CD4-positive, alpha-beta T cell treated with Interleukin-12 subunit alpha and Interleukin-12 subunit beta, for 1 hour (primary cell): ENCODE measurements around the gene PIK3CA.

Experiments used
- DNase-seq: peaks from one replicate; pipeline ENCODE4 v3.0.0-alpha.2; 2020

PIK3CA gene

DNA sequence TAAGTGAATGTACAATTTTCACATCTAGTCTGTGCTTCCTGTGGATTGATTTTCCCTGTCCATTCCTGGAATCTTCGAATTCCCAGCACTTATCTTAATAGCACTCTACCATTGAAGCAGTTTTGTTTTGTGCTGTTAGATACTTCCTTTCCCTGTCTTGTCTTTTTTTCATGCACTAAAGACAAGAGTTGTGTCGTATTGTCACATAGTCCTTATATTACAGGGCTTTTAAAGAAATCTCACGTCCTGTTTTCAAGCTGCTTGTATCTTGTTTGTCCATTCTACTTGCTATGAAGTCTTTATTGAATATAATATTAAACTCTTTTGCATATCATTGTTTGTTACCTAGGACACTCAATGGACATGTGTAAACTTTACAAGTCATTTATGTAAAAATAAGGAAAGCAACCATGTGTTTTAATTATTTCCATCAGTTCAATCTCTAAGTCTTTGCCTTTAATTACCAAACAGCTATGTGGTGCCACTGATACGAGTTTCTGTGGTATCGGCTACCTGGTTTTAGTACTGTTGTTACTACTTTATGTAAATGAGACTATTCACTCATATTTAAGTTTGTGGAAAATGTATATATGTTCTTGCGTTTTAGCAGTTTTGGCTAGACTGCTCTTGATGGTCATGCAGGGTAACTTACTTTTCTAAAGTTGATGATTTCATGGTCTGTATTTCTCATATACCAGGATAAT, 10.3 kb downstream of the PIK3CA start:
- DNase-seq: no peak

DNA sequence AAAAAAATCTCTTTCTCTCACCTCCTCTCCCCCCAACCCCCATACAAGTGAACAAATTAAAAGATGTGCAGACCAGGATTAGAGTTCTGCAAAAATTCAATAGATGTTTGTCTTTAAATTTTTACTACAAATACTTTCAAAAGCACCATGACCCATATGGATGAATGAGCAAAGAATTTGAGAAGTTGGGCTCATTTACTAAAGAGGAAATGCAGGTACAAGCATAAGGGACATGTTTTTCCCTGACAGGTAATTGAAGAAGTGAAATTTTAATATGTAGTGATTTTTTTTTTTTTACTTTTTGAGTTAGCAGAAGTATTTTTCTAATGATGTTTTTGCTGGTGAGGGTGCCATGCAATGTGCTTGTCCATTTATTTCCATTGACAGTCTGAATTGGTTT, 15.3 kb downstream of the PIK3CA start:
- DNase-seq: no peak

DNA sequence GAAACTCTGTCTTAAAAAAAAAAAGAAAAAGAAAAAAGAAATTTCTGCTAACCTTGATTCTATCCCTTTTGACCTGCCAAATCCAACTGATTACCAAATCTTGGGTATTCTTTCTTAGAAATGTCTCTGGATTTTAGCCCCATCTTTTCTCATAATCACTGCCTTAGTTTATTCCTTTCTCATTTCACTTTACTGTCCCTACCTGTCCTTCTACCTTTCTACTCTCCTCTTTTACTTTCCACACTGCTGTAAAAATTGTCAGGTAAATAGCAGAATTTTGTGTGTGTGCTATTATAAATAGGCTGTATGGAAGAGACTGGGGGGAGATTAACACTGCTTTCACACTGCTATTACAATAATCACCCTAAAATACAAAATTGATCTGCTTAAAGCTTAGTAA, 16.7 kb downstream of the PIK3CA start:
- DNase-seq: no peak

DNA sequence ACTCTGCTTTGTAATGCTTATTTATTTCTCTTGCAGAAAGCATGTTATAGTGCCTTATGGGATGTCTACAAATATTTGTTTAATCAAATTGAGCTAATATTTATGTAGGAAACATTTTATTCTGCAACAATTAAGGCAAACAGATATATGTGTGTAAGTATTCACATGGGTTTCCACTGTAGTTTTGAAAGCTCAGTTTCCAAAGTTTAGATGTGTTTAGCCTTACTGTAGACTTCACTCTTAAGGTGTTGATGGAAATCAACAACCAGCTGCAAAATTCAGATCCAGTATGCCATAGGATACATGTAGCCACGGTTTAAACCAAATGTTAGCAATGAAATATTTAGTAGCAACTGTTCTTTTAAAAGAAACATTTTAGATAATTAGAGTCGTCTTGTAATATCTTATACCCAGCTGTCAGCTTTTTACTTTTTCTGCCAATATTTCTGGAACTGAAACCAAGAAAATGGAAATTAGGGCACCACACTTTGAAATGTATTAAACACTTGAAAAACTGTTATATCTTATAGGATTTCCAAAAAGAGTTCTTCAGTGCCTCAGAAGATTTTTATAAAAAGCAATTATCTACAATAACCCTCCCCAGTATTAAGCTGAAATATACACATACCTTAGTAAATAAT, 18.5 kb downstream of the PIK3CA start:
- DNase-seq: no peak

DNA sequence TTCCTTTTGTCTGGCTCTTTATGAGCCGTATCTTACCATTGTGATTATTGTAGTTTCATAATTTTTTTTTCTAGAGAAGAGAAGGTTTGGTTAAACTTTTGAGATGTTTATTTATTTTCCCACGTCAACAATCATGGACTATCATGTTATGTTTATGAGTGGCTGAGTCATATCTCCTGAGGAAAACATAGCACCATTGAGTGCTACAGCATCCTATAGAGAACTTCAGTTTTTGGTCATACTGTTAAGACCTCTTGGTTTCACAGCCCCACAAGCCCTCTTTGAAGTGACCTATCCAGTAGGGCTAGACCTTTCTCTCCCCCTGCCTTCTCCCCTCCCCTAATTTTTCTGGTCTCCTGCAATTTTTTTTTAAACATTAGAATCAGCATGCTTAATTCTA, 20.8 kb downstream of the PIK3CA start:
- no peak for DNase-seq

DNA sequence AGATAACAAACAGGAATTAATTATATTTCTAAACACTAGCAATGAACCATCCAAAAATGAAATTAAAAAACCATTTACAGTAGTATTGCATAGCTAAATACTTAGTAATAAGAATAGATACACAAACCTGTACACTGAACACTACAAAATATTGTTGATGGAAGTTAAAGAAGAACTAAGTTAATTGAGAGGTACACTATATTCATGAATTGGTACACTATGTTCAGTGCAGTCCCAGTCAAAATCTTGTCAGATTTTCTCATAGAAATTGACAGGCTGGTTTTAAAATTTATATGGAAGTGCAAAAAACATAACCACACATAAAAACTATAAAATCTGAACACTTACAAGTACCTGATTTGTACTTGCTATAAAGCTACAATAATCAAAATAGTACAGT, 24.4 kb downstream of the PIK3CA start:
- no peak for DNase-seq

DNA sequence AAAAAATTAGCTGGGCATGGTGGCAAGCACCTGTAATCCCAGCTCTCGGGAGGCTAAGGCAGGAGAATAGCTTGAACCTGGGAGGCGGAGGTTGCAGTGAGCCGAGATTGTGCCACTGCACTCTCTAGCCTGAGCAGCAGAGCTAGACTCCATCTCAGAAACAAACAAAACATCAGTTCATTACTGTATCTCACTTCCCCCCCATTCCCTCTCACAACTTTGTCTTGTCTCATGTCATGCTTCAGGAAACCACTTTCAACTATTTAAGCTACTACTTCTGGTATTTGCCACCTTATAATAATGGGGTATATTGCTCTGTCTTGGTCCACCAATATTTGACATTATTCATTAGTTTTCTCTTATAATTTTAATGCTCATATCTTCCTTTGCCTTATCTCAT, 26.2 kb downstream of the PIK3CA start:
- no peak for DNase-seq

DNA sequence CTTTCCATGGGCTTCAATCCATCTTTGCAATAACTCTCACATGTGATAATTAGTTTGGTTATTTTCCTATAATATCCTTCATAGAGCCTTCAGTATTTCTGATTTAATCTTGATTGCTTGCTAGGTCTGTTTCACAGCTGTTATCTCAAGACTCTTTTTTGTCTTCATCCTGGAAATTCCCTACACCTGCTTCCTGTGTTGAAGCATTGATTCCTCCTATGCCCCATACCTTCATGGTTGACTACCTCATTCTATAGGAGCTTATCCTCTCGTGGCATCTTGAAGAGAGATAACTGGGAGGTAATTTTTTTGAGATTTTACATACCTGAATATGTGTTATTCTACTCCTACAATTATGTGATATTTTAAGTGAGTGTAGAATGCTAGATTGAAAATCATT, 26.7 kb downstream of the PIK3CA start:
- no peak for DNase-seq

DNA sequence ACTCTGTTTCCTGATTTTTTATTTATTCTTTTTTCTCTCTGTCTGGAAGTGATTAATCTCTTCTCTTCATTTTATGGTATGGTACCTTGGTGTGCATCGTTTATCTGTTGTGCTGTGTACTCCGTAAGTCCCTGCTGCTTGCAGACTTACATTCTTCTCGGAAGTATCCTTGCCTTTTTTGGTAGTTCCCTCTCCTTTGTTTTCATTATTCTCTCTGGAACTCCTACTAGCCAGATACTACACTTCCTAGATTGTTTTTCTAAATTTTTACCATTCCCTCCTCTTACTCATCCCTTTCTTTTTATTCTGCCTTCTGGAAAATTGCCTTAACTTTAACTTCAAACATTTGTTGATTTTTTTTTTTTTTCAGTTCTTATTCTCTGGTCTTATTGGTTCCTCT, 27.2 kb downstream of the PIK3CA start:
- no peak for DNase-seq

DNA sequence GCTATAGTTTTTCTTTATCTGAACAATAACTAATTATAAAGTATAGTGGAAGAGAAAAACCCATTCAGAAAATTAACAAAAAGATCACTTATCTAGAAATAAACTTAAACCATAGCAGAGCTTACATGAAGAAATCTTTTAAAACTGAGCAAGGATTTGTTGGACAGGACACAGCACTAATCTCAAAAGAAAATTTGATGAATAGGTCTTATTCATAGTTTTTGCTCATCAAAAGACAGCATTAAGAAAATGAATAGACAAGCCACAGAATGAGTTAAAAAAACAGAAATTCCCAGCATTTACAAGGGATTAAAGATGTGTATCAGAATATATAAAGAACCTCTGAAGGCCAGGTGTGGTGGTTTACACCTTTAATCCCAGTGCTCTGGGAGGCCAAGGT, 29.5 kb downstream of the PIK3CA start:
- no peak for DNase-seq

DNA sequence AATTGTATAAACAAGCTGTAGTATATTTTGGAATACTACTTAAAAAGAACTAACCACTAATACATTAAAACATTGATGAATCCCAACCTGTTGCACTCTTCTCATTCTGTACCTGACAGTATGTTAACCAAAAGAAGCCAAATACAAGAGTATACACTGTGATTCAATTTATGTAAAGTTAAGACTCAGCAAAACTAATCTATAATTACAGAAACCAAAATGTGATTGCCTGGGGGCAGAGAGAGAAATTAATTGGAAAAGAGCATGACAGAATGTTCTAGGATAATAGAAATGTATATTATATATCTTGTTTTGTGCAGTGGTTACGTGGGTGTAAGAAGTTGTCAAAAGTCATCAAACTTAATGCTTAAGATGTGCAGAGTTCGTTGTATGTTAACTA, 31.1 kb downstream of the PIK3CA start:
- no peak for DNase-seq

DNA sequence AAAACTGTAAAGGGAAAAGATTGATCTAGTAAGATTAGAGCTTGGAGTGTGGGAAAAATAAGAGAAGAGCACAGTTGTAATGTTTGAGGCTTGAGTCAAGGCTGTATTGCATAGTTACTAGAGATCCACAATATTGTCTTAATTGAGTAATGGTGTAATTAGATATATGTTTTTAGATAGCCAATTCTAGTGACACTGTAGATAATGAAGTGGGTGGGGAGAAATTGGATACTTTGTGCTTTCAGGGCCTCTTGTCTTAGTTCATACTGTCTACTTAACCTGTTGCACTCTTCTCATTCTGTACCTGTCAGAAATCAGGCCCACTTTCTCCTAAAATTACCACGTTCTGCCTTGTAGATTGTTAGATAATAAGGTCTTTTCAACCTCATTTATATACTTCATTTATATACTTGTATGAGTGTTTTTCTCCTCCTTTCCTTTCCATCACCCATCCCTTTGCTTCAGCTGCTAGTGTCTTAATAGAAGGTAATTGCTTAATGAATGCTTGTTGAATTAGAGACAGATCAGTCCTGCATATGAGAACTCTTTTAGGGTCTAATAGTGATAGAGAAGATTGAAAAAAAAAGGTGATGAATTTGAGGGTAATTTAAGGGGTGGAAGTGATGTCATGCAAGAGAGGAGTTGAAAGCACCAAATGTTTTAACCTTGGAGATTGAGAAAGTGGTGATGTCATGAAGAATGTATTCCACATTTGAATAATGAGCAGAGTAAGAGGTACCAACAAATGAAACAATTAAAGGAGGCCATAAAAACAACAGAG, 32.0 kb downstream of the PIK3CA start:
- no peak for DNase-seq

DNA sequence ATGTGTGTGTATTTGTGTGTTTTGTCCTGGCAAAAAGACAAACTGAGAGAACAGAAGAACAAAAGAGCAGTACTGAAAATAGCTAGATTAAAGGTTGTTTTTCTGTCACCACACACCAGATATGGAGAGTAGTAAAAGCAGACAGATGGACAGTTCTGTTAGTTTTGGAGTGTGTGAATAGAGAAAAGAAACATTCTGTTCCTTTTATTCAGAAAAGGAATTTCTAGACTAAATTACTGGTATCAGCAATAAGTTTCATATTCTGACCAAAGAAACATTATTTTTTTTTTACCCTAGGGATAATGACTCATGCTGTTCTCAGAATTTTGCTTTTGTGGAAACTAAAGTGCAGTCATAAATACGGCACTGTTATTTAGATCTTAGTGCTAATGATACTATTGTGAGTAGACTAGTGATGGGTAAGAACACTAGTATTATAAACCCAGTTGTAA, 32.9 kb downstream of the PIK3CA start:
- no peak for DNase-seq

DNA sequence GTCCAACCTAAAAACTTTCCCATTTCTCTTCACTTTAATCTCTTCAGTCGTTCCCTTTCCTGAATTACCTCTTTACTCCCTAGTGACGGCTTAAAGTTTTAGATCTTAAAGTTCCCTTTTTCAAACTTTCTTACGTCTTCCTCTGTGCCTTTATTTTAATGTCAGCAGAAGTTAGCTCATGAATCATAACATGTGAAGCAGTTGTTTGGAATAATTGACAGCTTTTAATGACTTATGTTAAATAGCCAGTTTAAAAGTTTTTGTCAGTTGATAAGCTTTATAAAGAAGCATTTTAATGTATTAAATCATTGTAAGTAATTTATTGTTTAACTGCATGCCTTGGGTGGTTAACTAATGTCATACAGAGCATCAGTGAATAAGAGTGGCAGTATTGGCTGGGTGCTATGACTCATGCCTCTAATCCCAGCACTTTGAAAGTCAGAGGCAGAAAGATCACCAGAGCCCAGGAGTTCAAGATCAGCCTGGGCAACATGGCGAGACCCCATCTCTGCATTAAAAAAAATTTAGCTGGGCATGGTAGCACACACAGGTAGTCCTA, 33.9 kb downstream of the PIK3CA start:
- DNase-seq: no peak

DNA sequence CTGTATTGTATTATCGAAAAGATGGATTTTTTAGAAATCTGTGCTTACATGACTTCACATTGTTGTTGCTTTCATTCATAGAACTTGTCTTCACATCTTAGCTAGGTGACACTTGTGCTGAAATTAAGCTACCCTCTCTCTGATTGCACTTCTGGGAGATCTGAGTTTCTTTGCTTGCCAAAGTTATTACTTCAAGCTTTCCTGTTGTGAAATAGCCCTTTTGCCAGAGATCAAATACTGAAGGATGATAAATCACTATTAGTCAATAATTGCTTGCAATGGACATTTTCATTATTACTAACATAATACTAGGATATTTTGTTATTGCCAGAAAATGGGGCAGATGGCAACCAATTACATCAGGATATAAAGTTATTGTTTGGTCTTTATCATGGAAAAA, 34.7 kb downstream of the PIK3CA start:
- no peak for DNase-seq

DNA sequence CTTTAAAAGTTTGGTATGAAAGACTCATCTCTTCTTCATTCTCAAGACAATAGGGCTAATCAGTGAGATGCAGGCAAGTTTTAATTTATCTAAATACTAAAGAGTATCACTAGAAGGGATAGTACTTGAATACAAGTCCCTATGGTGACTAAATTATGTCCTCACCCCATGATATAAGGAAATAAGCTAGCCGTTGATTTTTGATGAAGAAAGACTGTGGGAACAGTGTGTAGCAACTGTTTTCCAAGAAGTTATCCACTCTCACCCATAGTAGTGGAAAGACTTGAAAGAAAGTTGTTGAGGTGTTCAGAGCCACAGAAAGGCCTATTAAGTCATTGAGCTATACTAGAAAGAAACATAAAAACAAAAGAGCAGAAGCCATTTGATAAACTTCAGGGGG, 36.7 kb downstream of the PIK3CA start:
- DNase-seq: no peak

DNA sequence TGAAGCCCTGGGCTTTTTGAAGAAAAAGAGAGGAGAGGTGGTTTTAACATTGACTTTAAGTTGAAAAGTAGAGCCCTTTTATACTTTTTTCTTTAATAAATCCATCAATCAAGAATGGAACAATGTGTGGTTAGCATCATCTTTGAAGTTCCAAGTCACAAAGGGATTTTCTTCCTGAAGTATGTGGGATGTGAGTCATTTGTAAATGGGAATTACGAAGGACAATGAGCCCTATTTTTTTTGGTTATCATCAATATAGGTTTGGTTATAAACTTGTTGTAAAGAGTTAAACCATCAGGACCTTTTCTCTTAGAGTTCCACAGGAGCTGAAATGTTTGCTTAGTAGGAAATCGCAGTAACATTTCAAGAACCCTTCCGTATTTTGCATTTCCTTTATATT, 38.3 kb downstream of the PIK3CA start:
- no peak for DNase-seq

DNA sequence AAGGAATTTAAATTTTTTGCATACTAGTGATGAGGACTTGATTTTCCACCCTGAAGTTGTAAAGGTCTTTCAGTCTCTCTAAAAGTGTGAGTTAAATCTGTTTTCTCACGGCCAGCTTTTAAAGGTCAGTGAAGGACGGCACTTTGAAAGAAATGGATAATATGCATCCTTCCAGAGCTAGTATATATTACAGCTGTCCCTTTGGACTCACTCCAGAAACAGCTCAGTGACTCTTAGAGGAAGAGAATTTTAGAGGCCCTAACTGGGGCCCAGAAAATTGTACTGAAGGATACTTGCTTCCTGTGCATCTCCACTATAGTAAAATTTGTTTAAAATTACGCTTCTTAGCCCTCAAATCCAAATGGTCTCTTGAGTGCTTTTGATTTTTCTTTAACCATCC, 41.6 kb downstream of the PIK3CA start:
- DNase-seq: no peak

DNA sequence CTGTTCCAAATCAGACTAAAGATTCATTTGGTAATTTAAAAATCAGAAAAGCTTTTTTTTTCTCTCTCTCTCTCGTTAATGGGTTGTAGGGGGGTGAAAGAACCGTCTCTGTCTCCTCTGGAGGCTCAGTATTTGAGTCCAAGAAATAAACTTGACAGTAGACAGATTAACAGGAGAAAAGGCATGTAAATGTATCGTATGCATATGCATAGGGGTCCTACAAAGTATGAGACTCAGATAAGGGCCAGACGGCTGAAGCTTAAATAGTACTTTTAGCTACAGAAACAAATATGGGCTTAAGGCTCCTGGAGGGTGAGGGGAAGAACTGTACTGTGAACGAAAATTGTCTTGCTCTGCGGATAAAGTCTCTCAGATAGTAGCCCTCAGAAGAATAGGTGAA, 42.4 kb downstream of the PIK3CA start:
- DNase-seq: no peak

DNA sequence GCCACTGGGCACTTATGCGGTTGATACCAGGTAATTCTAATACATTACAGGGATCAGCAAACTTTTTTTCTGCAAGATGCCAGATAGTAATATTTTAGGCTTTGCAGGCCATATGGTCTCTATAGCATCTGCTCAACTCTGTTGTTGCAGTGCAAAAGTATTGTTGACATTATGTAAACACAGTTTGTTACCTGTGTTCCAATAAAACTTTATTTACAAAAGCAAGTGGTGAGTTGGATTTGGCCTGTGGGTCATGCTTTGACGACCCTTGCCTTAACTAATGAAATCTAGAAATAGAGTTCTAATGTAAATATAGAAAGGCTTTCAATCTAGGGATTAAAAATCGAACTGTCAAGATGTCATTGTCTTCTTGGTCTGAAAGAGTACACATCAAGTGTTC, 44.4 kb downstream of the PIK3CA start:
- DNase-seq: no peak

DNA sequence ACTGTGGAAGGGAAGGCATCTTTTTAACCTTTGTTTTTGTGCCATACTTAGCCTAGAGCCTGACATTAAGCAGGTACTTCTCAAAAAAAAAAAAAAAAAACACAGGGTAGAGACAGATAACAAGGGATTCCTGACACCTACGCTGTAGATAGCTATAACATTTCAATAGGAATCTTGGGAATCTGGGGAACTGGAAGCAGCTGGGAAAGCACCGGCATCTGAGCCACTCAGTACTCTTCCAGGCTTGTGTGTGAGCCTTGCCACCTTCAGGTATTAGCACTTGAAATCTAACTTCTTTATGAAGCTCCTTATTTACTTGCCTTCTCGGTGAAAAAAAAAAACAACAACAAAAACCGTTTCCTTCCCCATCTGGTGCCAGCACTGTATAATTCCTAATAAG, 46.8 kb downstream of the PIK3CA start:
- no peak for DNase-seq

DNA sequence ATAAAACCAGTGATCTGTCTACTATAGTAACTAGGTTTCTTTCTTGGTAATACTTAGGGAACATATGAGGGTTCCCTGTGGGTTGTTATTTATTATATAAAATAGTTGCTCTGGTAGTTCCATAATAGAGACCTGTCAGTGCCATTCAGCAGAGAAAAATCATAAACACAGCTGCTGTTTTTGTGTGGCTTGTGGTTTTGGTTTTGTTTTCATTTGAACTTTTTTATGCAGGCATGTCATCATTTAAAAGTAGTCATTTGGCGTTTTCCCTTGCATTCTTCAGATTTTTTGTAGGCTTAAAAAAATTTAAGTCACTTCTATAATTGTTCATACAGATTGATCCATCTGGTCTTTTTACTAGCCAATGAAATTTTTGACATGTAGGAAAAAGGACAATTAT, 47.9 kb downstream of the PIK3CA start:
- peak; percentile 53 for DNase-seq

DNA sequence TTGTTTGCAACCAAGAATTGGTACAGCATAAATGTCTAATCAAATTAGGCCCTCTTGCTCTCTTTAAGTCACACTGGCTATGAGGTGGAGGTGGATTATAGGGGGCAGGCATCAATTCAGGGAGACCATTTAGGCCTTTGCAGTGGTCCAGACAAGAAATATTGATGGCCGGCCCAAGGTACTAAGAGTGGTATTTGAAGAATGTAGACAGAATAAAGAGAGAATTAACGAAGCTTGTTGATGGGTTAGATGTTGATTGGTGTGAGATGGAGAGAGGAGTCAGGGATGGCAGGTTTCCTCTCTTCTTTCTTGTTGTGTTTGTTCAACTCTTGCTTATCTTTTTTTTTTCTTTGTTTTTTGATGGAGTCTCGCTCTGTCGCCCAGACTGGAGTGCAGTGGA, 48.5 kb downstream of the PIK3CA start:
- no peak for DNase-seq

DNA sequence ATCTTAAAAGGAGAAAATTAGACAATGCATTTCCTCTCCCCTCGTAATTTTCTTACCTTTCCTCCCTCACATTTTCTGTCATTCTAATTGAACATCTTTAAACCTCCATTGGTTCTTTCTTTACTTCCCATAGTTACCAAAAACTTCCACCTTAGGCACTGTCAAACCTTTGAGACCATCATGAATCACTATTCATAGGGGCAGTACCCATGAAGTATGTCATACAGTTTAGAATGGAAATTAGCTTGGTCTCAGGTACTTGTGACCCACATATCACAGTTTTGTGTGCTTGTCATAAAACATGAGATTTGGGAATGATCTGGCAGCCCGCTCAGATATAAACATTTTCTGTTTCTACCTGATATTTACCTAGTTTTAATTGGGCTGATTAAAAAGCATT, 52.6 kb downstream of the PIK3CA start:
- DNase-seq: no peak
